UCSD-AML1 (cell line): Measurements from ENCODE around the gene TRIOBP.
"Not testable (repeated sequence)": the region's sequence is repeated elsewhere in the genome, so short reads cannot be mapped to it uniquely, and the experiment has no call there.

Source experiments
- DNase-seq: peaks from one replicate; lab custom pipeline; 2025; ENCODE audit not compliant: unreplicated experiment; lab: John Stamatoyannopoulos, UW

The TRIOBP gene

GRCh38 chr22:37775785-37776638 lies 79.2 kb downstream of the TRIOBP start:
- no peak for DNase-seq

GRCh38 chr22:37776639-37777005 lies 79.8 kb downstream of the TRIOBP start:
- DNase-seq: no peak

- no peak for DNase-seq
These were observed 80.4 kb downstream of the TRIOBP start for GRCh38 chr22:37777122-37777687.

- no peak for DNase-seq
These were observed 81.6 kb downstream of the TRIOBP start for GRCh38 chr22:37778370-37779009.

- no peak for DNase-seq
These were observed 84.7 kb downstream of the TRIOBP start for GRCh38 chr22:37781434-37782059.

GRCh38 chr22:37782340-37783168 lies 85.7 kb downstream of the TRIOBP start:
- no peak for DNase-seq

GRCh38 chr22:37784829-37785495 lies 88.1 kb downstream of the TRIOBP start:
- no peak for DNase-seq

- no peak for DNase-seq
These were observed 93.4 kb downstream of the TRIOBP start for GRCh38 chr22:37790234-37790633.

- no peak for DNase-seq
These were observed 95.6 kb downstream of the TRIOBP start for GRCh38 chr22:37792494-37792893.

GRCh38 chr22:37794376-37794775 lies 97.5 kb downstream of the TRIOBP start:
- DNase-seq: no peak

GRCh38 chr22:37796079-37796478 lies 99.2 kb downstream of the TRIOBP start:
- no peak for DNase-seq

GRCh38 chr22:37797259-37797658 lies 100.4 kb downstream of the TRIOBP start:
- DNase-seq: not testable (repeated sequence)

GRCh38 chr22:37797874-37798500 lies 101.1 kb downstream of the TRIOBP start:
- DNase-seq: no peak

GRCh38 chr22:37799979-37800378 lies 103.1 kb downstream of the TRIOBP start:
- DNase-seq: not testable (repeated sequence)

- DNase-seq: peak; percentile 49
These were observed 105.1 kb downstream of the TRIOBP start for GRCh38 chr22:37801946-37802309.

- DNase-seq: peak; percentile 68
These were observed 105.7 kb downstream of the TRIOBP start for GRCh38 chr22:37802310-37803194.

GRCh38 chr22:37803195-37803638 lies 106.4 kb downstream of the TRIOBP start:
- peak; percentile 61 for DNase-seq

GRCh38 chr22:37803639-37804351 lies 106.9 kb downstream of the TRIOBP start:
- DNase-seq: no peak
